HG03159 (cell line): ENCODE data around the gene REPS1.
"Not testable (repeated sequence)": the region's sequence is repeated elsewhere in the genome, so short reads cannot be mapped to it uniquely, and the experiment has no call there.

ENCODE experiments used
- ATAC-seq: cut with Tn5 transposase; IDR thresholded peaks from one replicate; pipeline ENCODE4 v1.9.1; 2021; ENCODE audit warnings: mild to moderate bottlenecking, moderate library complexity; ENCODE audit not compliant: unreplicated experiment

REPS1 gene

GRCh38 chr6:139007428-139007827, 19.4 kb upstream of the REPS1 start:
- ATAC-seq = no peak

- ATAC-seq = no peak
Observed at GRCh38 chr6:139006477-139006876, 18.4 kb upstream of the REPS1 start.

GRCh38 chr6:139003751-139004150, 15.7 kb upstream of the REPS1 start:
- ATAC-seq = no peak

DNA sequence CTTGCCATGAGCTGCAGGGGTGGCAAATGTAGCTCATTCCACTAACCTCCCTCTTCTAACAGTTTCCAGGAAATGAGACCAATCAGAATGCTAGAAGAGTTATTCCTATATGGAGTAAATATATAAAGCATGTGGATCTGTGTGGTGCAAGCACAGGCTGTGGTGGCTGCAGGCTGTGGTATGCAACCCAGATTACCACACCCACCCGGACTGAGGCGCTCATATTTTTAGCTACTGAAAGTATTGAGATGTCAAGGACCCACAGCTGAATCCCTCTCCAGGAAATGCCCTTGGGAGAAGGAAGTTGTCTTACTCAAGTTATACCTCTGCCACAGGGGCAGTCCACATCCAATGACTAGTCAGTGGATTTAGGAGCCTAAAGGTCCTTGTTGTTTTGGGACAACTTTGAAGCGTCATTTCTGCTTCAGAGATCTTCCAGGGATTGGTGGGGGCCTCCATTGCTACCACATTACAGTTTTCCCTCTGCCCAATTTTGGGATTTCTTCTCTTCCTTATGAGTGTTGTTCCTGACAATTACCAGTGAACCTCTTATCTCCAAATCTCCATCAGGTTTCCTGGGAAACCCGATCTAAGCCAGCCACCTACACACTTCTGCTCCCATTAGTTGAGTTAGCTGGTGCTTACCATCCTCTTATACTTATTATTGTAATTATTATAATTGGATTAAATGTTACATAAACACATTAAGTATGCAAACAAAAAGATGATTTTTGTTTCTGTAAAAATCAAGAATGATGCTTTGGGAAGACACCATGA, 12.1 kb upstream of the REPS1 start:
- ATAC-seq = no peak

DNA sequence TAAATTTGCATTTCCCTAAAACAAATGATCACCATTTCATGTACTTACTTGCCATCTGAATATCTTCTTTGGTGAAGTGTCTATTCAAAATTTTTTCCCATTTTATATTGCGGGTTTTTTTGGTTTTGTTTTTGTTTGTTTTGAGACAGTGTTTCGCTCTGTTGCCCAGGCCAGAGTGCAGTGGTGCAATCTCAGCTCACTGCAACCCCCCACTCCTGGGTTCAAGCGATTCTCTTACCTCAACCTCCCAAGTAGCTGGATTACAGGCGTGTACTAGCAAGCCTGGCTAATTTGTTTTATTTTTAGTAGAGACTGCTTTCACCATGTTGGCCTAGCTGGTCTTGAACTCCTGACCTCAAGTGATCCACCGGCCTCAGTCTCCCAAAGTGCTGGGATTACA, 9.1 kb upstream of the REPS1 start:
- ATAC-seq = no peak

DNA sequence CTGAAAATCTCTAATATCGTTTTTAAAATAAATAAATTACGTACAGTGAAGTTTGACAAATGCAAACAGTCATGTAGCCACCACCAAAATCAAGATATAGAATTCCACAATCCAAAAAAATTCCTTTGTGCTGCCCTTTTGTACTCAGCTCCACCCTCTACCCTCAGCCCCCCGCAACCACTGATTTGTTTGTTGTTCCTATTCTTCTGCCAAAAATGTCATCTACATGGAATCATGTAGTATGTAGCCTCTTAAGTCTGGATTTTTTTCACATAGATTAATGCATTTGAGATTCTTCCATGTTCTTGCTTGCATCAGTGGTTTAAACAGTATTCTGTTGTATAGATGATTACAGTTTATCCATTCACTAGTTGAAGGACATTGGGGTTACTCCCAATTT, 8.5 kb upstream of the REPS1 start:
- no peak for ATAC-seq

DNA sequence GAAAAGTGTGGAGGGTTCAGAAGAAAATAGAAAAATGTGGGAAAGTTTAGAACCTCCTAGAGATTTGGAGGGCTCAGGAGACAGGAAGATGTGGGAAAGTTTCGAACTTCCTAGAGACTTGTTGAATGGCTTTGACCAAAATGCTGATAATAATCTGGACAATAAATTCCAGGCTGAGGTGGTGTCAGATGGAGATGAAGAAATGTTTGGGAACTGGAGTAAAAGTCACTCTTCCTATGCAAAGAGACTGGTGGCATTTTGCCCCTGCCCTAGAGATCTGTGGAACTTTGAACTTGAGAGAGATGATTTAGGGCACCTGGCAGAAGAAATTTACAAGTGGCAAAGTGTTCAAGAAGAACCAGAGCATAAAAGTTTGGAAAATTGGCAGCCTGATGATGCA, 5.4 kb upstream of the REPS1 start:
- not testable (repeated sequence) for ATAC-seq

- not testable (repeated sequence) for ATAC-seq
Observed at GRCh38 chr6:138992965-138993364, 4.9 kb upstream of the REPS1 start.

DNA sequence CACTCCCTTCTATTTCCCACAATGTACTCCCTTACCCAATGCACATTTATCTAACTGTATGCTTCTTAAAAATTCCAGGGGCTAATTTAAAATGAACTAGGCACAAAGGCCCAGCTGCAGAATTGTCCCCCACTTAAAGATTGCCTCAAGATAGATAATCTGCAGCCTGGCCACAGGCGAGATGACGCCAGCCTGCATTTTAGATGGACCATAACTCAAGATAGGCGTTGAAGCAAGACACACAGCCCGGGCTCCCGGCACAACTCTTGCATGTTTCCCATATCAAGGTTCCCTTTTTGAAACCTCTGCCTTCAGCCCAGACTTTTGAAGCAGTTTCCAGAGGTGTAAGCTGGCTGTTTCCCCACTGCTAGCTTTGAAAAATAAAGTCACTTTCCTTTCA, 3.2 kb upstream of the REPS1 start:
- ATAC-seq = no peak

DNA sequence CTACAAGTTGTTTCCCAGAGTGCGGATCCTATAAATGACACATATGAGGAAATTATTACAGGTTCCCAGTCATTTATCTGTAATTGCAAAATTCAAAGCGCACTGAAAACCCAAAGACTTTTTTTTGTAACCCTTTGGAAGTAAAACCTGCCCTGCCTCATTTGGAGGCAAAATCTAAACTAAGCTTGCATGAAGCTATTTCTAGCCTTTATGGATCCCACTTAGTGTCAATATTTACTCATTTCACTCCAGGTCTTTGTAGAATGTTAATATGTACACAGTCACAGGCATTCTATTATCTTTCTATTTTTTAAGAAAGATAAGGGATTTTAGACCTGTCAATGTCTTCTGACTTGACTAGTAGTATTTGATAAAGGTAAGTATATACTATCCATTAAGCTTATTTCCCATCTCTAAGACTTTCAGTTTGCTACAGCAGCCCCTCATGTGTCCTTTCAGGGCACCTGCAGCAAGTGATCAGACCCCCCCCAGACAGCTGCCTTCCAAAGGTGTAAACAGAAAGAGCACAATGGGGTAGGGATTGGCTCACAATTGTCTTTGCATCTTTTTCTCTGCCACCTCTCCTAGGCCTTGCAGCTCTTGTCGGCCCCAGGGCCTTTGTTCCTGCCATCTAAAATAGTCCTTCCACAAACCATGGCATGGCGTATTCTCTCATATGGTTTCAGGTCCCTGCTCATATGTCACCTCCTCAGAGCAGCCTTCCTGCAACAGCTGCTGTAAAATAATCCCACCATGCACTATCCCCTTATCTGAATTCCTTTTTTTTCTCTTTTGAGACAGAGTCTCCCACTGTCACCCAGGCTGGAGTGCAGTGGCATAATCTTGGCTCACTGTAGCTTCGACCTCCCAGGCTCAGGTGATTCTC, 1.3 kb upstream of the REPS1 start:
- ATAC-seq = no peak

DNA sequence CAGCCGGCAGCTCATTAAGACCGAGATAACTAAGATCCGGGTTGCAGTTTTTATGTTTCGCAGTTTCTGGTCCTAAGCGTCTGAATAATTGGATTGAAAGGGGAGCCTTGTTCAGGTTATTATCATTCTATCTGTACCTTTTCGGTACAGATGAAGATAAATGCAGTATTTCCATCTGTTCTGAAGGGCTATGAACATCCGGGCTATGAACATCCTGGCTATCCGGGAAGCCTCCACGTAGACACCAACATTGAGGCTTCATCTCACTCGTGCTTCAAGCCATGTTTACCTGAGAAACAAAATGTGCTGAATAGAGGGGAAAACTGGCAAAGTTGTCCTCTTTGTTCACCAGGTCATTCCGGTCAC, 399 bp upstream of the REPS1 start:
- ATAC-seq = peak; percentile 14

GRCh38 chr6:138987080-138987642, 892 bp downstream of the REPS1 start:
- ATAC-seq = no peak

GRCh38 chr6:138986578-138986977, 1.5 kb downstream of the REPS1 start:
- no peak for ATAC-seq

GRCh38 chr6:138981416-138981815, 6.6 kb downstream of the REPS1 start:
- no peak for ATAC-seq

DNA sequence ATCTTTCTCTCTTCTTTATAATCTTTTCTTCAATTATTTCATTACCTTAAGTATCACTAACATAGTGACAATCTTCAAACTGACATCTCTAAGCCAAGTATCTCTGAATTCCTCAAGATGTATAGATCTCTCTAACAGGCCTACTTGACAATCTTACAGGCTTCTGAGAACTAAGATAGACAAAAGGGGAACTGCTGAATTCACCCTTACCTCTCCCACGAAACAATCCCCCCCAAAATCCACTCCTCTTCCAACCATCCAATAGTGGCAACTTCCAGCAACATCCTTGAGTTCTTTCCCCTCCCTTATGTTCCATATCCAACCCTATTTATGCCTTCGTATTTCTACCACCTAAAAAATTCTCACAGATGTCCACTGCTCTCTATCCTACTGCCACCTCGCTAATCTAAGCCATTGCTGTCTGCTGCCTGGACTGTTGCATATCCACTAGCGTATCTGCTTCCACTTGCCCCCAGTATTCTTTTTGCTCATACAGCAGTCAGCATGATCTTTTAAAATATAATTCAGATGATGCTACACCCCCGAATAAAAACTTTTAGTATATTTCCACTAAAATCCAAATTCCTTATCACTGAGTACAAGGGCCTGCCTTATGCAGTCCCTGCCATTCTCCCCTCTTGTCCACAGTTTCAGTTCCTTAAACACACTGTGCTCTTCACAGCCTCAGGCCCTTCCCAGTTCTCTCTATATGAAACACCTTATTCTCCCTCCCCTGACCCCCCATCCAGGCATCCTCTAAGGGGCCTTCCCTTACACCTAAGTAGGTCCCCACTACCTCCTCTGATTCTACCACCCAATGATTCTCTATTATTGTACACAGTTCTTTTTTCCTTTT, 8.0 kb downstream of the REPS1 start:
- no peak for ATAC-seq

DNA sequence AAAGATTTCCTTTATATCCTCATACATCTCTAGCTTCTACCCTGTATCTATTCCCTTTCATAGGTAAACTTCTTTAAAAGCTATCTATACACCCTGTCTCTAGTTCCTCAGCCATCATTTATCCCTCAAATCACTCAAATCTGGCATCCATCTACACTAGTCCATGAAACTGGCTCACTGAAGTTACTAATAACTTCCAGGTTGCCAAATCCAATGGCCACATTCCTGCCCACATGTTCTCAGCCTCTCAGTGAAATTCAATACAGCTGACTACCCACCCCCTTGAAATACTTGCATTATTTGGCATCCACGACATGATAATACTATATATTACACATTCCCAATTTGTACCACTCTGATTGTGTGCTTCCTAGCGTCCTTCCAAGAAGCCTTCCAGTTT, 8.7 kb downstream of the REPS1 start:
- no peak for ATAC-seq

GRCh38 chr6:138978229-138978628, 9.8 kb downstream of the REPS1 start:
- no peak for ATAC-seq

- no peak for ATAC-seq
Observed at GRCh38 chr6:138977646-138978167, 10.3 kb downstream of the REPS1 start.

DNA sequence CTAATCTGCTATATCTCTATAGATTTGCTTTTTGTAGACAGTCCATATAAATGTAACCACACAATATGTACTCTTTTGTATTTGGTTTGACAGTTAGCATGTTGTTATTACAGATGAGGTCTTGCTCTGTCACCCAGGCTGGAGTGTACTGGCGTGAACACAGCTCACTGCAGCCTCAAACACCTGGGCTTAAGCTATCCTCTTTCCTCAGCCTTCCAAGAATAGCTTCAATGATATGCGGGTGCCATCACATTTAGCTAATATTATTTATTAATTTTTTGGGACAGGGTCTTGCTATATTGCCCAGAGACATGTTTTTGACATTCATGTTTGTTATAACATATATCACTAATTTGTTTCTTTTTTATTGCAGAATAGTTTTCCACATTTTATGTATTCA, 10.8 kb downstream of the REPS1 start:
- ATAC-seq = no peak

GRCh38 chr6:138975815-138976214, 12.2 kb downstream of the REPS1 start:
- ATAC-seq = no peak
